Panc1 (cell line): ENCODE measurements around the gene LIPA. TPM values are rescaled to one million over a fixed set of nuclear protein-coding genes. Genes with fewer than 3 reads are reported as not detected.

Experiments used
- ATAC-seq: fragments of 200-7000 bp; cut with Tn5 transposase; 2 replicates; pipeline ENCODE4 v1.9.1; 2020; ENCODE audit warnings: mild to moderate bottlenecking, moderate library complexity
- BruUV-seq: library from RNA; stranded (reverse); fragments of 400-500 nt; replicated peaks from 2 replicates; lab custom pipeline; 2021; lab: Mats Ljungman, UMichigan
- CTCF ChIA-PET: fragments of 300-600 bp; sonication (Branson Sonifier 250); formaldehyde crosslinking; loops from one replicate; lab custom pipeline; 2022; ENCODE audit warnings: antibody characterized with exemption; lab: Charles Lee
- POLR2A ChIA-PET: fragments of 300-600 bp; sonication (Branson Sonifier 250); formaldehyde crosslinking; loops from one replicate; lab custom pipeline; 2022; ENCODE audit warnings: antibody characterized with exemption; lab: Charles Lee
- DNase-seq: peaks from one replicate; pipeline ENCODE4 v3.0.0-alpha.2; 2010; ENCODE audit warnings: low read depth, low spot score
- H3K27ac ChIP-seq: 2 replicates; pipeline ENCODE4 v1.5.1; 2011; ENCODE audit warnings: mild to moderate bottlenecking, low read length, inconsistent platforms
- H3K27me3 ChIP-seq: fragments of 200-500 bp; sonication (Bioruptor generic); 2 replicates; pipeline ENCODE4 v1.6.0; 2014; ENCODE audit warnings: low read length, inconsistent platforms; ENCODE audit not compliant: control insufficient read depth, insufficient read depth
- H3K36me3 ChIP-seq: fragments of 200-500 bp; sonication (Bioruptor generic); 2 replicates; pipeline ENCODE4 v1.5.1; 2014; ENCODE audit warnings: inconsistent platforms, mild to moderate bottlenecking, low read length, moderate library complexity; ENCODE audit not compliant: control insufficient read depth, insufficient read depth
- H3K4me1 ChIP-seq: 2 replicates; pipeline ENCODE4 v1.5.1; 2011; ENCODE audit warnings: inconsistent platforms, mild to moderate bottlenecking, low read length, moderate library complexity; ENCODE audit not compliant: control insufficient read depth, insufficient read depth
- H3K4me3 ChIP-seq, 2 experiments: 2 replicates each; pipeline ENCODE4 v1.5.1; 2011 to 2012; ENCODE audit warnings: low read depth in 2 of 2, low read length in 2 of 2, mild to moderate bottlenecking in 2 of 2, inconsistent platforms in 1 of 2, moderate library complexity in 1 of 2
- H3K9me3 ChIP-seq: fragments of 200-500 bp; sonication (Bioruptor generic); 2 replicates; pipeline ENCODE4 v1.5.1; 2014; ENCODE audit warnings: low read depth, mild to moderate bottlenecking, inconsistent platforms, low read length, moderate library complexity; ENCODE audit not compliant: control insufficient read depth, insufficient read depth
- CTCF ChIP-seq: fragments of 450-650 bp; IDR thresholded peaks from 2 replicates; pipeline ENCODE4 v1.5.1; 2017; ENCODE audit warnings: mild to moderate bottlenecking
- POLR2AphosphoS5 ChIP-seq: IDR thresholded peaks from 2 replicates; pipeline ENCODE4 v1.6.1; 2012; ENCODE audit warnings: mild to moderate bottlenecking, low read depth, low read length, moderate library complexity
- REST ChIP-seq, 2 experiments: IDR thresholded peaks; 2 replicates each; pipeline ENCODE4 v1.6.1; 2011 to 2012; ENCODE audit warnings: low read depth in 2 of 2, control low read depth in 1 of 2, low read length in 1 of 2, mild to moderate bottlenecking in 1 of 2, moderate library complexity in 1 of 2; ENCODE audit not compliant: insufficient read depth in 1 of 2
- SIN3A ChIP-seq: IDR thresholded peaks from 2 replicates; pipeline ENCODE4 v1.6.1; 2012; ENCODE audit warnings: low read depth, mild to moderate bottlenecking, low read length, moderate library complexity, borderline replicate concordance; ENCODE audit not compliant: insufficient read depth
- TCF7L2 ChIP-seq: IDR thresholded peaks from 2 replicates; pipeline ENCODE4 v1.6.1; 2011; ENCODE audit warnings: mild to moderate bottlenecking, low read depth, low read length, inconsistent platforms
- in situ Hi-C: cut with HindIII; loops from 2 replicates; pipeline ENCODE4 v1.10.0; 2016; ENCODE audit warnings: low sequenced_read_pairs, low pct_unique_long_range_greater_than_20kb
- intact Hi-C: fragments of 100-400 bp; cut with micrococcal nuclease; formaldehyde crosslinking; loops from one replicate; pipeline ENCODE4 v1.10.0; 2022; ENCODE audit not compliant: unreplicated experiment
- total RNA-seq: library from RNA; stranded (reverse); gene quantifications from one replicate; pipeline ENCODE4 v1.2.1, GENCODE V29; 2021; ENCODE audit not compliant: unreplicated experiment

Gene LIPA
- total RNA-seq, 1 experiment from 2014 or later = 172 TPM

DNA sequence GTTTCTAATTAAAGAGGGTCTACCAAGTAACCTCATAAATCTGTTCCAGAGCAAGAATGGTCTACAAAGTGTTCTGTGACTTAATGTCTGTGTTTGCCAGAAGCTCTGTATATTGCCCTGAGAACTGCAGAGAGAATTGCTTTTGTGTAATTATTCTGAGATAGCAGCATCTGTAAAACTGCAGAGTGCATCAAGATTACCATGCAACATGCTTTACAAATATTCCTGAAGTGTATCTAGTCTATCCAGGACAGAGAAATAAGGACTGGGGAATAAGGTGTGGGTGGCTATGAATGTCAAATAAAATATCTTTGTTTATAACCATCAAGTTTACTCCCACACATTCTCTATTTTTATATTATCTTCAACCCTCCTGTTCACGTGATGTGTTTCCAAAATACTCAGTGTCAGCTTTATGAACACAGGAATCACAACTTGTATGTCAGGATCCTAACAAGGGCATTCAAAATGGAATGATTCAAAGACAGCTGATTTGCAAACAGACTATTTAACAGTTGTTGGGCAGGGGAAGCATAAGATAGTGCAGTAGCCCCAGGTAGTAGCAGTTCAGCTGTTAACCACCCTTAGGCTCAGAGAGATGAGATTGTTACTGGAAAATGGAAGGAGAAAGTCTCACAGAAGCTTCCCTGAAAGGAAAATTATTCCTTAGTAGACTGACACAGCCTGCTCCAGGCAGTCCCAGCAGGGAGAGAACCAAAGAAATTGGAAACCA, 15.3 kb upstream of the LIPA start:
- Histone ChIP-seq H3K27ac (peak overlapping the region; percentile 67), H3K9me3 (peaks cover 6% of the 10 kb centered on the region; the same call in 1 of the 2 replicates), H3K4me3 (no peak overlapping the region), H3K36me3 (no peaks in the 10 kb centered on the region), H3K27me3 (no peaks in the 10 kb centered on the region), H3K4me1 (peaks cover 30% of the 10 kb centered on the region)
- CTCF ChIA-PET = no interaction called here
- ATAC-seq (no peak), DNase-seq (no peak)
- intact Hi-C loops = no loop called here
- in situ Hi-C loops = no loop called here
- TF ChIP-seq CTCF (no peak), POLR2AphosphoS5 (no peak), REST (IDR thresholded peaks at IDR 0.05; ENCODE audit: insufficient read depth in 1 of 2, low read depth in 2 of 2, low read length in 1 of 2) (no peak), TCF7L2 (no peak), SIN3A (no peak)
- no TSS peak for BruUV-seq
- POLR2A ChIA-PET = no interaction called here

- intact Hi-C loops = no loop called here
- H3K36me3 ChIP-seq = no peaks in the 10 kb centered on the region
- H3K4me3 ChIP-seq = no peak overlapping the region
- H3K4me1 ChIP-seq = peaks cover 46% of the 10 kb centered on the region
- CTCF ChIA-PET = no interaction called here
- H3K27me3 ChIP-seq = no peaks in the 10 kb centered on the region
- in situ Hi-C loops = no loop called here
- H3K27ac ChIP-seq = peak overlapping the region; percentile 86
- no peak for TF ChIP-seq REST (IDR thresholded peaks at IDR 0.05; ENCODE audit: insufficient read depth in 1 of 2, low read depth in 2 of 2, low read length in 1 of 2)
- TF ChIP-seq POLR2AphosphoS5 = no peak
- no peak for TF ChIP-seq CTCF
- TF ChIP-seq TCF7L2 = no peak
- TF ChIP-seq SIN3A = no peak
- peaks cover 6% of the 10 kb centered on the region; the same call in 1 of the 2 replicates for H3K9me3 ChIP-seq
- no TSS peak for BruUV-seq
- POLR2A ChIA-PET = no interaction called here
- ATAC-seq (no peak), DNase-seq (no peak)
Observed at GRCh38 chr10:89263531-89263930, 12.0 kb upstream of the LIPA start.
